Measurements from ENCODE around the gene RPH3AL.

Gene RPH3AL

GRCh38 chr17:193841-194806 is 158.5 kb downstream of the RPH3AL start (continued):
- no peak for TF ChIP-seq ZNF280D (tag by site-specific recombination; IDR thresholded peaks at IDR 0.05)
- TF ChIP-seq ZNF600 (tag by site-specific recombination; IDR thresholded peaks at IDR 0.05), result 0 out of 2 replicates have a peak, but pooled peaks have one; percentile 33
- TF ChIP-seq ZNF37A (tag by site-specific recombination; IDR thresholded peaks at IDR 0.05), result no peak
- peak; percentile 70 for TF ChIP-seq GLIS2 (tag by site-specific recombination; IDR thresholded peaks at IDR 0.05)
- TF ChIP-seq ZNF335 (tag by site-specific recombination; conservative IDR thresholded peaks at IDR 0.05), result peak; percentile 31
- peak; percentile 80; the same call in 1 of the 2 replicates for TF ChIP-seq TSHZ1 (tag by site-specific recombination; IDR thresholded peaks at IDR 0.05; ENCODE audit: borderline replicate concordance)

- H3K4me1 ChIP-seq (ENCODE audit: control insufficient read depth, insufficient read depth, low read length), result peaks cover 4% of the 10 kb centered on the region
- H3K36me3 ChIP-seq (ENCODE audit: control insufficient read depth in 2 of 2, insufficient read depth in 1 of 2, low read length in 2 of 2), result no peaks in the 10 kb centered on the region
- CTCF ChIA-PET, result interaction anchor here (0.5 kb wide), 1 partner anchor 507 kb away, joined by 4 read pairs; no protein-coding TSS in a partner anchor
- no peaks in the 10 kb centered on the region for H3K9me3 ChIP-seq (ENCODE audit: control insufficient read depth, insufficient read depth, low read depth, low read length)
- no peak for TF ChIP-seq ZBTB49 (tag by site-specific recombination; IDR thresholded peaks at IDR 0.05; ENCODE audit: low read depth)
- TF ChIP-seq ZNF23 (tag by site-specific recombination; IDR thresholded peaks at IDR 0.05; ENCODE audit: borderline replicate concordance), result no peak
- TF ChIP-seq SP3 (tag by site-specific recombination; IDR thresholded peaks at IDR 0.05), result no peak
- peak; percentile 88 for TF ChIP-seq ZFP3 (tag by site-specific recombination; IDR thresholded peaks at IDR 0.05; ENCODE audit: low read depth)
- no peak for TF ChIP-seq ZNF571 (tag by site-specific recombination; IDR thresholded peaks at IDR 0.05)
- H3K4me3 ChIP-seq (ENCODE audit: low read depth, low read length), result no peak overlapping the region
- no peak overlapping the region for H3K27ac ChIP-seq (ENCODE audit: extremely low read depth, low read depth, low read length)
- POLR2A ChIA-PET, result no interaction called here
These were observed 159.2 kb downstream of the RPH3AL start for GRCh38 chr17:193426-193810.
